ENCODE data around the gene DHRS2. TPM values are rescaled to one million over a fixed set of nuclear protein-coding genes. Genes with fewer than 3 reads are reported as not detected.
A peak's percentile ranks its signal among the peaks of the same experiment; 100 is the strongest.

DHRS2 gene
- total and polyA plus RNA-seq, 2 of the 13 experiments (the other 11 are each of a cell fraction or from before 2014, with no cell fraction given), result 1,621 to 3,021 TPM

DNA sequence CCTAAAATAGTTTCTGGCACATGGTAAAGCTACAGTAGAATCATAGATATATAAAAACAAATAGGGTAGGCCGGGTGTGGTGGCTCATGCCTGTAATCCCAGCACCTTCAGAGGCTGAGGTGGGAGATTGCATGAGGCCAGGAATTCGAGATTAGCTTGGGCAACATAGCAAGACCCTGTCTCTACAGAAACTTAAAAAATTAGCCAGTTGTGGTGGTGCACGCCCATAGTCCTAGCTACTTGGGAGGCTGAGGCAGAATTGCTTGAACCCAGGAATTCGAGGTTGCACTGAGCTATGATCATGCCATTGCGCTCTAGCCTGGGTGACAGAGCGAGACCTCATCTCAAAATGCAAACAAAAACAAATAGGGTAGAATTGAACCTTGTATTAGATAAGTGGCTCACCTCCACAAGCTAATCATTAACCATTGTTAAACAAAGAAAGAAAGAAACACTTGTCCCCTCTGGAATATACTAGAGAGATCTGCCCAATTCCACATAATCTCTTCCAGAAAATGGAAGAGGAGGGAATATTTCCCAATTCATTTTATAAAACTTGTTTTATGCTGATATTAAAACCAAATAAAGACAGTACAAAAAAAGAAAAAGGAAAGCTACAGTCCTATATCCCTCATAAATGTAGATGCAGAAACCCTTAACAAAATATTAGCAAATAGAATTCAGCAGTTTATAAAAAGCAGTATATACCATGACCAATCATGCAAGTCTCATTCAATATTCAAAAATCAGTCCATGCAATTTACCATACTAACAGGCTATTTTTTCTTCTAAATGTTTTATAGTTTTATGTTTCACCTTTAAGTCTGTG lies 22.7 kb upstream of the DHRS2 start (continued):
- TF ChIP-seq ISL2 (CRISPR knock-in tag; IDR thresholded peaks at IDR 0.05) (peak; percentile 74; the same call in 1 of the 2 replicates), PREB (CRISPR knock-in tag; IDR thresholded peaks at IDR 0.05) (no peak), TERF1 (CRISPR knock-in tag; IDR thresholded peaks at IDR 0.05) (no peak), ZNF180 (CRISPR knock-in tag; IDR thresholded peaks at IDR 0.05; ENCODE audit: borderline replicate concordance, low read depth) (no peak), GZF1 (CRISPR knock-in tag; IDR thresholded peaks at IDR 0.05) (0 out of 2 replicates have a peak, but pooled peaks have one; percentile 43), GLMP (CRISPR knock-in tag; IDR thresholded peaks at IDR 0.05; ENCODE audit: borderline replicate concordance) (no peak), SRSF4 (IDR thresholded peaks at IDR 0.05; ENCODE audit: low read depth, low read length, poor library complexity, severe bottlenecking) (no peak), GATAD1 (CRISPR knock-in tag; IDR thresholded peaks at IDR 0.05) (peak; percentile 77; the same call in 1 of the 2 replicates), ZNF253 (CRISPR knock-in tag; IDR thresholded peaks at IDR 0.05; ENCODE audit: borderline replicate concordance) (no peak), TBX2 (CRISPR knock-in tag; IDR thresholded peaks at IDR 0.05; ENCODE audit: borderline replicate concordance) (peak; percentile 89), KAT2B (IDR thresholded peaks at IDR 0.05; ENCODE audit: borderline replicate concordance, low read depth, low read length) (no peak), ETV6 (CRISPR knock-in tag; conservative IDR thresholded peaks at IDR 0.05) (no peak), ZNF24 (IDR thresholded peaks at IDR 0.05) (no peak), ZNF296 (CRISPR knock-in tag; conservative IDR thresholded peaks at IDR 0.05) (no peak), ERF (CRISPR knock-in tag; IDR thresholded peaks at IDR 0.05) (peak; percentile 95), DPF2 (CRISPR knock-in tag; IDR thresholded peaks at IDR 0.05; ENCODE audit: borderline replicate concordance, low read depth) (peak; percentile 91), ZFAT (CRISPR knock-in tag; conservative IDR thresholded peaks at IDR 0.05) (no peak), ZNF235 (CRISPR knock-in tag; IDR thresholded peaks at IDR 0.05; ENCODE audit: borderline replicate concordance) (no peak)
- TF ChIP-seq, protein P1, sequence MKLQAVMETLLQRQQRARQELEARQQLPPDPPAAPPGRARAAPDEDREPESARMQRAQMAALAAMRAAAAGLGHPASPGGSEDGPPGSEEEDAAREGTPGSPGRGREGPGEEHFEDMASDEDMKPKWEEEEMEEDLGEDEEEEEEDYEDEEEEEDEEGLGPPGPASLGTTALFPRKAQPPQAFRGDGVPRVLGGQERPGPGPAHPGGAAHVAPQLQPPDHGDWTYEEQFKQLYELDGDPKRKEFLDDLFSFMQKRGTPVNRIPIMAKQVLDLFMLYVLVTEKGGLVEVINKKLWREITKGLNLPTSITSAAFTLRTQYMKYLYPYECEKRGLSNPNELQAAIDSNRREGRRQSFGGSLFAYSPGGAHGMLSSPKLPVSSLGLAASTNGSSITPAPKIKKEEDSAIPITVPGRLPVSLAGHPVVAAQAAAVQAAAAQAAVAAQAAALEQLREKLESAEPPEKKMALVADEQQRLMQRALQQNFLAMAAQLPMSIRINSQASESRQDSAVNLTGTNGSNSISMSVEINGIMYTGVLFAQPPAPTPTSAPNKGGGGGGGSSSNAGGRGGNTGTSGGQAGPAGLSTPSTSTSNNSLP (IDR thresholded peaks at IDR 0.05; ENCODE audit: low read depth, low read length), result peak; percentile 99
- TF ChIP-seq, protein P2, sequence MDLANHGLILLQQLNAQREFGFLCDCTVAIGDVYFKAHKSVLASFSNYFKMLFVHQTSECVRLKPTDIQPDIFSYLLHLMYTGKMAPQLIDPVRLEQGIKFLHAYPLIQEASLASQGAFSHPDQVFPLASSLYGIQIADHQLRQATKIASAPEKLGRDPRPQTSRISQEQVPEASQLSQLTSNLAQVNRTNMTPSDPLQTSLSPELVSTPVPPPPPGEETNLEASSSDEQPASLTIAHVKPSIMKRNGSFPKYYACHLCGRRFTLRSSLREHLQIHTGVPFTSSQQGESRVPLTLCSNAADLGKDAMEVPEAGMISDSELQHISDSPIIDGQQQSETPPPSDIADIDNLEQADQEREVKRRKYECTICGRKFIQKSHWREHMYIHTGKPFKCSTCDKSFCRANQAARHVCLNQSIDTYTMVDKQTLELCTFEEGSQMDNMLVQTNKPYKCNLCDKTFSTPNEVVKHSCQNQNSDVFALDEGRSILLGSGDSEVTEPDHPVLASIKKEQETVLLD (CRISPR knock-in tag; IDR thresholded peaks at IDR 0.05; ENCODE audit: low read depth), result no peak
- TF ChIP-seq, protein P3, sequence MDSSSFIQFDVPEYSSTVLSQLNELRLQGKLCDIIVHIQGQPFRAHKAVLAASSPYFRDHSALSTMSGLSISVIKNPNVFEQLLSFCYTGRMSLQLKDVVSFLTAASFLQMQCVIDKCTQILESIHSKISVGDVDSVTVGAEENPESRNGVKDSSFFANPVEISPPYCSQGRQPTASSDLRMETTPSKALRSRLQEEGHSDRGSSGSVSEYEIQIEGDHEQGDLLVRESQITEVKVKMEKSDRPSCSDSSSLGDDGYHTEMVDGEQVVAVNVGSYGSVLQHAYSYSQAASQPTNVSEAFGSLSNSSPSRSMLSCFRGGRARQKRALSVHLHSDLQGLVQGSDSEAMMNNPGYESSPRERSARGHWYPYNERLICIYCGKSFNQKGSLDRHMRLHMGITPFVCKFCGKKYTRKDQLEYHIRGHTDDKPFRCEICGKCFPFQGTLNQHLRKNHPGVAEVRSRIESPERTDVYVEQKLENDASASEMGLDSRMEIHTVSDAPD (CRISPR knock-in tag; IDR thresholded peaks at IDR 0.05), result no peak

Measured in HepG2 (cell line).